GM12878 (cell line): ENCODE results near the gene CCDC106. TPM values are rescaled to one million over a fixed set of nuclear protein-coding genes. Genes with fewer than 3 reads are reported as not detected.

Experiments used
- ATAC-seq: fragments of 200-7000 bp; cut with Tn5 transposase; 3 replicates; pipeline ENCODE4 v1.9.1; 2020; ENCODE audit warnings: mild to moderate bottlenecking, moderate library complexity
- BruUV-seq: library from RNA; stranded (reverse); fragments of 400-500 nt; replicated peaks from 2 replicates; lab custom pipeline; 2021; lab: Mats Ljungman, UMichigan
- CTCF ChIA-PET: fragments of 300-600 bp; sonication (Branson Sonifier 250); formaldehyde crosslinking; extraction: SDS; loops from one replicate; lab custom pipeline; 2021; ENCODE audit warnings: inconsistent platforms; lab: Yijun Ruan, JAX
- POLR2A ChIA-PET: fragments of 350-600 bp; formaldehyde crosslinking; extraction: SDS; loops from one replicate; lab custom pipeline; 2021; ENCODE audit warnings: inconsistent platforms; lab: Charles Lee
- RAD21 ChIA-PET: fragments of 300-600 bp; sonication (Branson Sonifier 250); formaldehyde crosslinking; loops from one replicate; lab custom pipeline; 2023; ENCODE audit warnings: antibody characterized with exemption; ENCODE audit not compliant: unreplicated experiment; lab: Charles Lee
- SMC1A ChIA-PET: fragments of 300-600 bp; sonication (Branson Sonifier 250); formaldehyde crosslinking; loops from one replicate; lab custom pipeline; 2023; ENCODE audit not compliant: unreplicated experiment, uncharacterized antibody; lab: Charles Lee
- DNase-seq: peaks from one replicate; pipeline ENCODE4 v3.0.0-alpha.2; 2011; ENCODE audit warnings: low read depth, low spot score
- FAIRE-seq: peaks from 3 replicates; lab custom pipeline; 2011; peaks lifted over from hg19 to GRCh38; lab: Jason Lieb, UNC
- H2AFZ ChIP-seq: 2 replicates; pipeline ENCODE4 v1.6.0; 2011; ENCODE audit warnings: low read depth, low read length, control low read depth; ENCODE audit not compliant: control insufficient read depth
- H3K27ac ChIP-seq: 2 replicates; pipeline ENCODE4 v1.5.1; 2011; ENCODE audit warnings: control low read depth; ENCODE audit not compliant: control insufficient read depth, insufficient read depth
- H3K27me3 ChIP-seq, 2 experiments: replicated peaks in 1 of 2; 2 replicates each; pipeline versions ENCODE4 v1.6.0 to v1.6.1; 2011; ENCODE audit warnings: low read length in 1 of 2; ENCODE audit not compliant: control insufficient read depth in 2 of 2, insufficient read depth in 2 of 2
- H3K36me3 ChIP-seq, 2 experiments: 2 replicates each; pipeline ENCODE4 v1.5.1; 2011; ENCODE audit warnings: low read length in 1 of 2; ENCODE audit not compliant: control insufficient read depth in 2 of 2, insufficient read depth in 2 of 2
- H3K4me1 ChIP-seq: 2 replicates; pipeline ENCODE4 v1.6.1; 2011; ENCODE audit warnings: mild to moderate bottlenecking, low read length, moderate library complexity, mixed read lengths; ENCODE audit not compliant: control insufficient read depth, insufficient read depth
- H3K4me2 ChIP-seq: 2 replicates; pipeline ENCODE4 v1.6.0; 2011; ENCODE audit warnings: control low read depth; ENCODE audit not compliant: control insufficient read depth, insufficient read depth
- H3K4me3 ChIP-seq: fragments of 200-600 bp; sonication (generic); 2 replicates; pipeline ENCODE4 v1.5.1; 2016
- H3K79me2 ChIP-seq: 2 replicates; pipeline ENCODE4 v1.6.0; 2011; ENCODE audit warnings: low read length; ENCODE audit not compliant: control insufficient read depth, insufficient read depth
- H3K9ac ChIP-seq: 2 replicates; pipeline ENCODE4 v1.8.0; 2011; ENCODE audit warnings: low read length, control low read depth, mixed read lengths; ENCODE audit not compliant: control insufficient read depth, insufficient read depth
- H3K9me3 ChIP-seq: replicated peaks from 3 replicates; pipeline ENCODE4 v1.5.1; 2011; ENCODE audit warnings: mild to moderate bottlenecking, low read length; ENCODE audit not compliant: control insufficient read depth, insufficient read depth
- H4K20me1 ChIP-seq: 2 replicates; pipeline ENCODE4 v1.6.0; 2011; ENCODE audit not compliant: control insufficient read depth, insufficient read depth
- CBFB ChIP-seq: IDR thresholded peaks from 2 replicates; pipeline ENCODE4 v1.6.1; 2016; ENCODE audit warnings: antibody characterized with exemption, low read depth
- CHD1 ChIP-seq: IDR thresholded peaks from 2 replicates; pipeline ENCODE4 v1.6.1; 2012; ENCODE audit warnings: low read depth, low read length, improper control_type of control experiment
- DPF2 ChIP-seq: fragments of 450-650 bp; IDR thresholded peaks from 2 replicates; pipeline ENCODE4 v1.6.1; 2017; ENCODE audit warnings: mild to moderate bottlenecking
- PBX3 ChIP-seq: IDR thresholded peaks from 2 replicates; pipeline ENCODE4 v1.6.1; 2011; ENCODE audit warnings: mild to moderate bottlenecking, low read depth, low read length, moderate library complexity; ENCODE audit not compliant: insufficient replicate concordance
- SMAD5 ChIP-seq: IDR thresholded peaks from 2 replicates; pipeline ENCODE4 v1.6.1; 2016; ENCODE audit warnings: antibody characterized with exemption, low read depth
- WGBS: methylation state at CpG from one replicate; pipeline ENCODE4 v1.1.6; 2016; ENCODE audit warnings: low lambda C conversion rate; ENCODE audit not compliant: insufficient replicate concordance, insufficient coverage; ENCODE audit errors: missing lambda C conversion rate; 5-methylcytosine and 5-hydroxymethylcytosine counted together
- in situ Hi-C: fragments of 300-500 bp; cut with MboI; formaldehyde crosslinking; loops from 9 replicates; pipeline ENCODE4 v1.14.3; 2018; ENCODE audit warnings: mixed read lengths
- intact Hi-C: fragments of 100-400 bp; cut with micrococcal nuclease; formaldehyde crosslinking; loops from one replicate; pipeline ENCODE4 v1.14.2; 2022; ENCODE audit not compliant: unreplicated experiment
- polyA plus RNA-seq, 11 experiments: library from polyadenylated mRNA; depleted of rRNA in 4 of 11; unstranded in 6 of 11; stranded (reverse) in 5 of 11; fragments of >200 nt; fragmentation: Nextera tagmentation in 4 of 11; fragmentation: Illumina TruSeq in 1 of 11; extraction: Ambion mirVana in 4 of 11; extraction: Trizol in 1 of 11; gene quantifications; 1 replicate in 1 of 11; 2 replicates in 10 of 11; pipeline versions ENCODE4 v1.2.1 to v1.2.3, GENCODE V29; 2011 to 2016; ENCODE audit warnings: inconsistent platforms in 2 of 11, missing spikeins in 2 of 11, low read depth in 1 of 11
- total RNA-seq, 4 experiments: library from RNA; depleted of rRNA in 3 of 4; stranded (reverse); fragments of >200 nt in 3 of 4; fragmentation: Illumina TruSeq in 1 of 4; extraction: Trizol in 1 of 4; gene quantifications; 2 replicates each; pipeline versions ENCODE4 v1.2.1 to v1.2.3, GENCODE V29; 2013 to 2021
- TF ChIP-seq, protein P1 (sequence below): fragments of 450-650 bp; IDR thresholded peaks from 2 replicates; pipeline ENCODE4 v1.6.1; 2017; ENCODE audit warnings: mild to moderate bottlenecking

The CCDC106 gene
- total and polyA plus RNA-seq, 10 of the 15 experiments (the other 5 are each of a cell fraction or from before 2014, with no cell fraction given): 0.04 to 35.9 (median 19.8) TPM

DNA sequence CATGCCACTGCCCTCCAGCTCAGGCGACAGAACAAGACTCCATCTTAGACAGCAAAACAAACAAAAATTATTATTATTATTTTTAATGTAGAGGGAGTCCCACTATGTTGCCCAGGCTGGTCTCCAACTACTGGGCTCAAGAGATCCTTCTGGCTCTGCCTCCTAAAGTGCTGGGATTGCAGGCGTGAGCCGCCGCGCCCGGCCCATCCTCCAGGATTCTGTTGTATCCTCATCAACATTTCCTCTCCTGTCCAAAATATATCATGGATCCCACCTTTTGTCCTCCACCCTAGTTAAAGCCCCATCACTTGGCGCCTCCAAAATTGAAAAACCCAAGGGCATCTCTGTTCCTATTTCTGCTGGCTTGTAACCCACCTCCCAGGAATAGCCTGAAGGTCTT, 24.9 kb upstream of the CCDC106 start (continued):
- no peak for TF ChIP-seq CHD1
- no peak for TF ChIP-seq PBX3
- no peak for TF ChIP-seq SMAD5
- no peak for TF ChIP-seq DPF2

DNA sequence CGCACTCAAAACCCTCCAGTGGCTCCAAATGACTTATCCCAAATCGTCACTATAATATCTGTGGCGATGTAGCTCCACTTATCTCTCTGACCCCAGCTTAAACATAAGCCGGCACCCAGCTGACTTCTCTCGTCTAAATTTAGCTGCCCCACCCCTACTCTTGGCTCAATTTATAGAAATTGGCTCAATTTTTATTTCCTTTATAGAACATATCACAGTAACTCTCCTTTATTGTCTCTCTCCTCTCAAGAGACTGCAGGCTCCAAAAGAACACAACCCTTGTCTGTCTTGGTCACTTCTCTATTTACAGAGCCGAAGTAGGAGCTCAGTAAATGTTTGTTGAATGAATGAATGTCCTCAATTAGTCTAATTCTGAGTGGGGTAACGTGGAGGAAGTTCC, 24.5 kb upstream of the CCDC106 start:
- in situ Hi-C loops: no loop called here
- RAD21 ChIA-PET: interaction anchor here (2.9 kb wide), 1 partner anchor 18 kb away, joined by 29 read pairs; the partner anchor contains the start of gene ZNF865
- TF ChIP-seq, protein P1, sequence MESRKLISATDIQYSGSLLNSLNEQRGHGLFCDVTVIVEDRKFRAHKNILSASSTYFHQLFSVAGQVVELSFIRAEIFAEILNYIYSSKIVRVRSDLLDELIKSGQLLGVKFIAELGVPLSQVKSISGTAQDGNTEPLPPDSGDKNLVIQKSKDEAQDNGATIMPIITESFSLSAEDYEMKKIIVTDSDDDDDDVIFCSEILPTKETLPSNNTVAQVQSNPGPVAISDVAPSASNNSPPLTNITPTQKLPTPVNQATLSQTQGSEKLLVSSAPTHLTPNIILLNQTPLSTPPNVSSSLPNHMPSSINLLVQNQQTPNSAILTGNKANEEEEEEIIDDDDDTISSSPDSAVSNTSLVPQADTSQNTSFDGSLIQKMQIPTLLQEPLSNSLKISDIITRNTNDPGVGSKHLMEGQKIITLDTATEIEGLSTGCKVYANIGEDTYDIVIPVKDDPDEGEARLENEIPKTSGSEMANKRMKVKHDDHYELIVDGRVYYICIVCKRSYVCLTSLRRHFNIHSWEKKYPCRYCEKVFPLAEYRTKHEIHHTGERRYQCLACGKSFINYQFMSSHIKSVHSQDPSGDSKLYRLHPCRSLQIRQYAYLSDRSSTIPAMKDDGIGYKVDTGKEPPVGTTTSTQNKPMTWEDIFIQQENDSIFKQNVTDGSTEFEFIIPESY: no peak
- 0 out of 2 replicates have a peak, but pooled peaks have one; percentile 0 for TF ChIP-seq CBFB
- TF ChIP-seq, all 136 proteins: peak for 1
- ChIA-PET SMC1A (interaction anchor here (1.2 kb wide), 1 partner anchor 37 kb away, joined by 3 read pairs; no protein-coding TSS in a partner anchor), POLR2A (interaction anchor here (0.6 to 2.8 kb wide), 7 partner anchors 10 to 1597 kb away, joined by 3 to 21 read pairs (median 7); partner anchors contain the start of genes CCDC106, FIZ1, U2AF2 and ZNF865), CTCF (interaction anchor here (2.2 to 7.9 kb wide), 3 partner anchors 10 to 109 kb away, joined by 7 to 76 read pairs (median 16); partner anchors contain the start of gene ZNF865)
- Histone ChIP-seq H3K27me3 (no peaks in the 10 kb centered on the region), H3K4me3 (peak overlapping the region; percentile 33; the same call in 1 of the 2 replicates), H3K36me3 (no peaks in the 10 kb centered on the region), H3K9ac (no peak overlapping the region), H2AFZ (no peak overlapping the region), H3K4me1 (peaks cover 9% of the 10 kb centered on the region; the same call in 1 of the 2 replicates), H3K27ac (no peak overlapping the region), H3K79me2 (no peaks in the 10 kb centered on the region), H4K20me1 (no peaks in the 10 kb centered on the region), H3K4me2 (peak overlapping the region; percentile 60), H3K9me3 (no peaks in the 10 kb centered on the region; the same call in 2 of the 3 replicates)
- DNase-seq (no peak), FAIRE-seq (no peak), ATAC-seq (no peak)
- intact Hi-C loops: no loop called here
- WGBS: 55% methylated on average over 7 of the region's 7 CpGs
- TSS peak; percentile 77 for BruUV-seq
